H1 (cell line): ENCODE data around the gene GTPBP1. TPM values are rescaled to one million over a fixed set of nuclear protein-coding genes. Genes with fewer than 3 reads are reported as not detected.

Experiments
- CTCF ChIA-PET: fragments of 300-600 bp; sonication (Branson Sonifier 250); formaldehyde crosslinking; loops from one replicate; lab custom pipeline; 2021; ENCODE audit not compliant: partially characterized antibody; lab: Charles Lee
- POLR2A ChIA-PET: fragments of 300-600 bp; sonication (Branson Sonifier 250); formaldehyde crosslinking; loops from one replicate; lab custom pipeline; 2021; ENCODE audit warnings: inconsistent platforms; ENCODE audit not compliant: partially characterized antibody; lab: Charles Lee
- DNase-seq, 2 experiments: peaks; one replicate each; pipeline versions ENCODE4 v3.0.0 to v3.0.0-alpha.2; 2010 to 2022; ENCODE audit warnings: low spot score in 2 of 2, low read depth in 1 of 2, mixed read lengths in 1 of 2
- FAIRE-seq: peaks from 2 replicates; lab custom pipeline; 2011; peaks lifted over from hg19 to GRCh38; lab: Jason Lieb, UNC
- H2AFZ ChIP-seq: 2 replicates; pipeline ENCODE4 v1.8.1; 2012; ENCODE audit warnings: low read length, inconsistent platforms
- H2AK5ac ChIP-seq: 2 replicates; pipeline ENCODE4 v1.6.1; 2013; ENCODE audit warnings: low read depth, low read length
- H2BK120ac ChIP-seq: replicated peaks from 2 replicates; pipeline ENCODE3; 2013; ENCODE audit warnings: low read depth, low read length, inconsistent platforms
- H2BK12ac ChIP-seq: 2 replicates; pipeline ENCODE4 v1.6.1; 2013; ENCODE audit warnings: low read depth, low read length
- H2BK15ac ChIP-seq: 2 replicates; pipeline ENCODE4 v1.6.1; 2013; ENCODE audit warnings: low read length
- H2BK20ac ChIP-seq: 2 replicates; pipeline ENCODE4 v1.6.1; 2013; ENCODE audit warnings: low read length
- H2BK5ac ChIP-seq: 2 replicates; pipeline ENCODE4 v1.6.1; 2013; ENCODE audit warnings: low read depth, low read length
- H3K14ac ChIP-seq: 2 replicates; pipeline ENCODE4 v1.6.1; 2013; ENCODE audit warnings: inconsistent platforms; ENCODE audit not compliant: insufficient read length
- H3K18ac ChIP-seq: 2 replicates; pipeline ENCODE4 v1.6.1; 2013; ENCODE audit warnings: low read length; ENCODE audit errors: extremely low read depth
- H3K23ac ChIP-seq: 2 replicates; pipeline ENCODE4 v1.6.1; 2013; ENCODE audit warnings: inconsistent platforms; ENCODE audit not compliant: insufficient read length
- H3K23me2 ChIP-seq: 2 replicates; pipeline ENCODE4 v1.6.1; 2013; ENCODE audit warnings: low read depth, low read length
- H3K27ac ChIP-seq: 2 replicates; pipeline ENCODE4 v1.6.1; 2011; ENCODE audit warnings: low read depth, low read length, inconsistent platforms
- H3K27me3 ChIP-seq, 4 experiments: replicated peaks in 1 of 4; 1 replicate in 1 of 4; 2 replicates in 3 of 4; pipeline versions ENCODE4 v1.6.1 to v1.8.1; 2011 to 2013; ENCODE audit warnings: low read length in 3 of 4, mild to moderate bottlenecking in 3 of 4, inconsistent platforms in 2 of 4, mixed read lengths in 2 of 4, moderate library complexity in 1 of 4; ENCODE audit not compliant: control insufficient read depth in 3 of 4, insufficient read depth in 3 of 4; ENCODE audit errors: extremely low read depth in 1 of 4
- H3K36me3 ChIP-seq, 4 experiments: 2 replicates each; pipeline versions ENCODE4 v1.6.1 to v1.8.1; 2011 to 2013; ENCODE audit warnings: mild to moderate bottlenecking in 4 of 4, low read length in 3 of 4, moderate library complexity in 2 of 4, control low read depth in 1 of 4, inconsistent platforms in 1 of 4; ENCODE audit not compliant: insufficient read depth in 4 of 4, control insufficient read depth in 2 of 4
- H3K4ac ChIP-seq: replicated peaks from 2 replicates; pipeline ENCODE3; 2013; ENCODE audit warnings: low read length, low read depth, mixed read lengths, inconsistent platforms; ENCODE audit not compliant: insufficient read length
- H3K4me1 ChIP-seq, 4 experiments: replicated peaks in 1 of 4; 1 replicate in 1 of 4; 2 replicates in 3 of 4; pipeline versions ENCODE4 v1.6.1 to v1.8.1; 2011 to 2013; ENCODE audit warnings: low read length in 3 of 4, inconsistent platforms in 2 of 4, mixed read lengths in 1 of 4; ENCODE audit not compliant: insufficient read depth in 4 of 4, control insufficient read depth in 3 of 4
- H3K4me2 ChIP-seq, 2 experiments: 2 replicates each; pipeline versions ENCODE4 v1.6.1 to v1.8.1; 2011 to 2013; ENCODE audit warnings: low read depth in 2 of 2, low read length in 2 of 2, control low read depth in 1 of 2, inconsistent platforms in 1 of 2, mild to moderate bottlenecking in 1 of 2; ENCODE audit not compliant: insufficient read depth in 1 of 2
- H3K4me3 ChIP-seq, 4 experiments: fragments of 200-600, 300-600 bp in 1 of 4; sonication (generic), shearing (Covaris generic), sonication (Bioruptor Twin) in 1 of 4; 2 replicates each; pipeline versions ENCODE4 v1.5.1 to v1.8.1; 2011 to 2016; ENCODE audit warnings: low read length in 4 of 4, low read depth in 3 of 4, control low read depth in 2 of 4, inconsistent platforms in 2 of 4, mild to moderate bottlenecking in 2 of 4, mixed read lengths in 1 of 4, moderate library complexity in 1 of 4; ENCODE audit not compliant: insufficient read depth in 2 of 4; ENCODE audit errors: extremely low read depth in 1 of 4
- H3K56ac ChIP-seq: replicated peaks from 2 replicates; pipeline ENCODE3; 2013; ENCODE audit warnings: low read depth, mild to moderate bottlenecking, mixed read lengths, low read length, inconsistent platforms; ENCODE audit not compliant: insufficient read length
- H3K79me1 ChIP-seq: 2 replicates; pipeline ENCODE4 v1.6.1; 2013; ENCODE audit warnings: low read depth, low read length, control low read depth
- H3K79me2 ChIP-seq, 2 experiments: 2 replicates each; pipeline versions ENCODE4 v1.6.1 to v1.8.1; 2012 to 2013; ENCODE audit warnings: low read length in 2 of 2, mild to moderate bottlenecking in 2 of 2, inconsistent platforms in 1 of 2; ENCODE audit not compliant: insufficient read depth in 2 of 2, control insufficient read depth in 1 of 2
- H3K9ac ChIP-seq, 4 experiments: replicated peaks in 1 of 4; 1 replicate in 1 of 4; 2 replicates in 3 of 4; pipeline versions ENCODE4 v1.6.1 to v1.8.1; 2011 to 2013; ENCODE audit warnings: low read depth in 3 of 4, low read length in 3 of 4, control low read depth in 2 of 4, mild to moderate bottlenecking in 2 of 4, moderate library complexity in 2 of 4, inconsistent platforms in 1 of 4; ENCODE audit errors: extremely low read depth in 1 of 4
- H3K9me3 ChIP-seq, 2 experiments: 2 replicates each; pipeline versions ENCODE4 v1.6.1 to v1.8.1; 2012 to 2013; ENCODE audit warnings: mild to moderate bottlenecking in 2 of 2, moderate library complexity in 2 of 2, control low read depth in 1 of 2, inconsistent platforms in 1 of 2, low read depth in 1 of 2, low read length in 1 of 2, mixed read lengths in 1 of 2; ENCODE audit not compliant: insufficient read depth in 2 of 2
- H4K20me1 ChIP-seq, 2 experiments: replicated peaks in 1 of 2; 2 replicates each; pipeline versions ENCODE3 to v1.8.1; 2011 to 2013; ENCODE audit warnings: inconsistent platforms in 2 of 2, low read length in 2 of 2, mild to moderate bottlenecking in 1 of 2; ENCODE audit not compliant: insufficient read depth in 2 of 2, control insufficient read depth in 1 of 2
- H4K5ac ChIP-seq: 2 replicates; pipeline ENCODE4 v1.6.1; 2013; ENCODE audit warnings: low read length, low read depth, mixed read lengths, inconsistent platforms; ENCODE audit not compliant: insufficient read length
- H4K8ac ChIP-seq: 2 replicates; pipeline ENCODE4 v1.8.0; 2013; ENCODE audit warnings: mild to moderate bottlenecking, moderate library complexity, low read length, inconsistent platforms; ENCODE audit not compliant: insufficient read depth; ENCODE audit errors: extremely low read depth
- H4K91ac ChIP-seq: replicated peaks from 2 replicates; pipeline ENCODE3; 2013; ENCODE audit warnings: low read length, mixed read lengths, inconsistent platforms; ENCODE audit not compliant: insufficient read length
- CBX5 ChIP-seq: fragments of 300-800, 300-1000 bp; sonication (generic); IDR thresholded peaks from 2 replicates; pipeline ENCODE4 v1.7.1; 2016; ENCODE audit warnings: antibody characterized with exemption, low read length, low read depth
- CEBPB ChIP-seq: IDR thresholded peaks from 2 replicates; pipeline ENCODE4 v1.6.1; 2012; ENCODE audit warnings: low read depth, low read length
- KDM4A ChIP-seq: IDR thresholded peaks from one replicate; pipeline ENCODE4 v1.7.1; 2012; ENCODE audit warnings: low read depth, mild to moderate bottlenecking, moderate library complexity, low read length, inconsistent platforms; ENCODE audit not compliant: severe bottlenecking
- KDM5A ChIP-seq: fragments of 200-600 bp; IDR thresholded peaks from 2 replicates; pipeline ENCODE4 v1.7.1; 2012; ENCODE audit warnings: mild to moderate bottlenecking, low read length, inconsistent platforms, mixed read lengths
- NANOG ChIP-seq: IDR thresholded peaks from 2 replicates; pipeline ENCODE4 v1.6.1; 2011; ENCODE audit warnings: low read length, low read depth, mild to moderate bottlenecking, inconsistent platforms; ENCODE audit not compliant: insufficient read depth, poor library complexity, severe bottlenecking
- RBBP5 ChIP-seq: IDR thresholded peaks from 2 replicates; pipeline ENCODE4 v1.7.1; 2012; ENCODE audit warnings: low read depth, mild to moderate bottlenecking, inconsistent platforms, low read length, moderate library complexity, borderline replicate concordance
- RFX5 ChIP-seq: IDR thresholded peaks from 2 replicates; pipeline ENCODE4 v1.6.1; 2011; ENCODE audit warnings: low read depth, low read length, improper control_type of control experiment, borderline replicate concordance
- RXRA ChIP-seq: IDR thresholded peaks from 2 replicates; pipeline ENCODE4 v1.6.1; 2011; ENCODE audit warnings: low read depth, mild to moderate bottlenecking, low read length, moderate library complexity; ENCODE audit not compliant: insufficient read depth
- SIRT6 ChIP-seq: IDR thresholded peaks from one replicate; pipeline ENCODE4 v1.7.1; 2012; ENCODE audit warnings: low read length, inconsistent platforms
- TBP ChIP-seq: IDR thresholded peaks from 2 replicates; pipeline ENCODE4 v1.6.1; 2011; ENCODE audit warnings: low read depth, low read length, improper control_type of control experiment
- WGBS, 2 experiments: shearing (Covaris generic) in 1 of 2; methylation state at CpG; one replicate each; pipeline versions ENCODE4 v1.1.6 to v1.1.7; 2013 to 2015; ENCODE audit warnings: low lambda C conversion rate in 2 of 2, mixed read lengths in 2 of 2, inconsistent platforms in 1 of 2, low coverage in 1 of 2, missing lambda C conversion rate in 1 of 2; ENCODE audit not compliant: insufficient replicate concordance in 2 of 2, insufficient coverage in 1 of 2, insufficient read length in 1 of 2; ENCODE audit errors: extremely low coverage in 1 of 2, missing lambda C conversion rate in 1 of 2; 5-methylcytosine and 5-hydroxymethylcytosine counted together
- polyA plus RNA-seq, 7 experiments: library from polyadenylated mRNA; depleted of rRNA in 3 of 7; stranded (reverse) in 5 of 7; unstranded in 2 of 7; fragments of >200 nt in 5 of 7; fragments of 200-250 nt in 2 of 7; gene quantifications; 1 replicate in 5 of 7; 2 replicates in 1 of 7; 4 replicates in 1 of 7; pipeline versions ENCODE4 v1.2.1 to v1.2.3, GENCODE V29; 2011 to 2013; ENCODE audit warnings: missing spikeins in 2 of 7, mixed read lengths in 2 of 7
- total RNA-seq: library from RNA; stranded (reverse); fragmentation: NEBNext Ultra II Directional; extraction: Animal tissue kit (Norgen Biotek cat#: 25700); gene quantifications from 2 replicates; pipeline ENCODE4 v1.2.1, GENCODE V29; 2021
- TF ChIP-seq, protein P1 (sequence below): IDR thresholded peaks from 2 replicates; pipeline ENCODE4 v1.6.1; 2012; ENCODE audit warnings: low read length, inconsistent platforms

GTPBP1 gene
- total and polyA plus RNA-seq, 2 of the 8 experiments (the other 6 are each of a cell fraction or from before 2014, with no cell fraction given), result 53.1 to 91.8 TPM

GRCh38 chr22:38715176-38715764 is 9.5 kb downstream of the GTPBP1 start:
- H3K23ac ChIP-seq, result no peak overlapping the region
- H3K23me2 ChIP-seq, result no peaks in the 10 kb centered on the region
- ChIA-PET CTCF (interaction anchor here (0.9 to 5.1 kb wide), 7 partner anchors 10 to 259 kb away, joined by 3 to 26 read pairs (median 5); partner anchors contain the start of gene TOMM22), POLR2A (interaction anchor here (1.0 to 5.1 kb wide), 6 partner anchors 9 to 30 kb away, joined by 3 to 39 read pairs (median 3); partner anchors contain the start of gene GTPBP1)
- FAIRE-seq (no peak), DNase-seq (no peak)
- H2BK15ac ChIP-seq, result no peak overlapping the region
- no peak overlapping the region for H3K4me3 ChIP-seq
- H3K9ac ChIP-seq, result no peak overlapping the region
- no peak overlapping the region for H4K8ac ChIP-seq
- H2BK12ac ChIP-seq, result no peak overlapping the region
- WGBS, 2 experiments, result 87% methylated on average over 9 of the region's 9 CpGs; no CpG with 5 or more reads in 1 of the 2 experiments
- peaks cover 5 to 26% of the 10 kb centered on the region in 2 experiments for H4K20me1 ChIP-seq
- H3K56ac ChIP-seq, result no peak overlapping the region
- peak overlapping the region; percentile 73; the same call in 1 of the 2 replicates for H2BK5ac ChIP-seq
- H2BK120ac ChIP-seq, result no peak overlapping the region
- no peak overlapping the region for H3K14ac ChIP-seq
- no peak overlapping the region for H3K4me2 ChIP-seq
- H3K27ac ChIP-seq, result peak overlapping the region; percentile 8; the same call in 1 of the 2 replicates
- H3K9me3 ChIP-seq, result no peaks in the 10 kb centered on the region
- no peaks in the 10 kb centered on the region for H3K27me3 ChIP-seq
- H4K5ac ChIP-seq, result no peak overlapping the region
- no peak overlapping the region for H2AK5ac ChIP-seq
- H4K91ac ChIP-seq, result no peak overlapping the region
- H3K4me1 ChIP-seq, result peaks cover 4 to 10% (median 6%) of the 10 kb centered on the region in 4 experiments
- peaks cover 3 to 56% of the 10 kb centered on the region in 2 experiments for H3K79me2 ChIP-seq
- no peak overlapping the region for H3K18ac ChIP-seq
- H2AFZ ChIP-seq, result no peak overlapping the region
- peaks cover 20% of the 10 kb centered on the region for H3K79me1 ChIP-seq
- H2BK20ac ChIP-seq, result no peak overlapping the region
- H3K36me3 ChIP-seq, result peaks cover 4 to 39% (median 22%) of the 10 kb centered on the region in 4 experiments; a peak in 6 of 8 replicates
- H3K4ac ChIP-seq, result no peak overlapping the region
- no peak for TF ChIP-seq RXRA
- TF ChIP-seq RFX5, result no peak
- TF ChIP-seq, protein P1, sequence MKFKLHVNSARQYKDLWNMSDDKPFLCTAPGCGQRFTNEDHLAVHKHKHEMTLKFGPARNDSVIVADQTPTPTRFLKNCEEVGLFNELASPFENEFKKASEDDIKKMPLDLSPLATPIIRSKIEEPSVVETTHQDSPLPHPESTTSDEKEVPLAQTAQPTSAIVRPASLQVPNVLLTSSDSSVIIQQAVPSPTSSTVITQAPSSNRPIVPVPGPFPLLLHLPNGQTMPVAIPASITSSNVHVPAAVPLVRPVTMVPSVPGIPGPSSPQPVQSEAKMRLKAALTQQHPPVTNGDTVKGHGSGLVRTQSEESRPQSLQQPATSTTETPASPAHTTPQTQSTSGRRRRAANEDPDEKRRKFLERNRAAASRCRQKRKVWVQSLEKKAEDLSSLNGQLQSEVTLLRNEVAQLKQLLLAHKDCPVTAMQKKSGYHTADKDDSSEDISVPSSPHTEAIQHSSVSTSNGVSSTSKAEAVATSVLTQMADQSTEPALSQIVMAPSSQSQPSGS, result no peak
- TF ChIP-seq TBP, result no peak
- TF ChIP-seq NANOG, result no peak
- TF ChIP-seq CEBPB, result no peak
- TF ChIP-seq RBBP5, result no peak
- no peak for TF ChIP-seq KDM5A
- TF ChIP-seq KDM4A, result no peak
- TF ChIP-seq SIRT6, result no peak
- TF ChIP-seq CBX5, result no peak
